Neural cell (in vitro differentiated cells): ENCODE data around the gene CNTN4. TPM values are rescaled to one million over a fixed set of nuclear protein-coding genes. Genes with fewer than 3 reads are reported as not detected.

Experiments used
- H2AFZ ChIP-seq: fragments of 200-600, 300-800 bp; sonication (generic), shearing (Covaris generic); 2 replicates; pipeline ENCODE4 v1.6.0; 2014; ENCODE audit warnings: low read depth, mild to moderate bottlenecking, antibody characterized with exemption, low read length, moderate library complexity
- H3F3A ChIP-seq: fragments of 200-600 bp; shearing (Covaris generic); 2 replicates; pipeline ENCODE4 v1.6.1; 2016; ENCODE audit warnings: mild to moderate bottlenecking, moderate library complexity, mixed read lengths, antibody characterized with exemption, low read length; ENCODE audit not compliant: insufficient read depth, poor library complexity, severe bottlenecking
- H3K27ac ChIP-seq: fragments of 200-600, 300-800 bp; sonication (generic), shearing (Covaris generic); 2 replicates; pipeline ENCODE4 v1.5.1; 2014; ENCODE audit warnings: mild to moderate bottlenecking, low read length, moderate library complexity
- H3K27me3 ChIP-seq: fragments of 300-800, 200-600 bp; sonication (generic), shearing (Covaris generic); 2 replicates; pipeline ENCODE4 v1.6.0; 2014; ENCODE audit warnings: mild to moderate bottlenecking, low read depth, low read length, moderate library complexity; ENCODE audit not compliant: insufficient read depth
- H3K36me3 ChIP-seq: fragments of 300-800, 200-600 bp; sonication (generic), shearing (Covaris generic); 2 replicates; pipeline ENCODE4 v1.5.1; 2014; ENCODE audit warnings: mild to moderate bottlenecking, antibody characterized with exemption, low read length, moderate library complexity; ENCODE audit not compliant: insufficient read depth
- H3K4me2 ChIP-seq: fragments of 300-800, 200-600 bp; sonication (generic), shearing (Covaris generic); 2 replicates; pipeline ENCODE4 v1.6.0; 2014; ENCODE audit warnings: mild to moderate bottlenecking, low read length
- H3K4me3 ChIP-seq: fragments of 300-800, 200-600 bp; sonication (generic), shearing (Covaris generic); 2 replicates; pipeline ENCODE4 v1.5.1; 2014; ENCODE audit warnings: mild to moderate bottlenecking, low read length, moderate library complexity
- H3K79me2 ChIP-seq: fragments of 200-600 bp; shearing (Covaris generic); replicated peaks from 2 replicates; pipeline ENCODE4 v1.6.0; 2014; ENCODE audit warnings: mild to moderate bottlenecking, low read length, moderate library complexity; ENCODE audit not compliant: insufficient read depth
- H3K9ac ChIP-seq: fragments of 300-800, 200-600 bp; sonication (generic), shearing (Covaris generic); 2 replicates; pipeline ENCODE4 v1.6.1; 2016; ENCODE audit warnings: mild to moderate bottlenecking, low read length, mixed read lengths
- H3K9me2 ChIP-seq: fragments of 200-600 bp; shearing (Covaris generic); 2 replicates; pipeline ENCODE4 v1.6.1; 2016; ENCODE audit warnings: mild to moderate bottlenecking, low read length, mixed read lengths; ENCODE audit not compliant: insufficient read depth
- H3K9me3 ChIP-seq: fragments of 200-600, 300-800 bp; sonication (generic), shearing (Covaris generic); 2 replicates; pipeline ENCODE4 v1.6.1; 2016; ENCODE audit warnings: mild to moderate bottlenecking, mixed run types, low read length, moderate library complexity, mixed read lengths
- H4K20me1 ChIP-seq: fragments of 200-600 bp; shearing (Covaris generic); 2 replicates; pipeline ENCODE4 v1.6.1; 2016; ENCODE audit warnings: mild to moderate bottlenecking, mixed run types; ENCODE audit not compliant: insufficient read depth
- EP300 ChIP-seq: fragments of 450-650 bp; conservative IDR thresholded peaks from 2 replicates; pipeline ENCODE4 v1.6.1; 2014; ENCODE audit warnings: antibody characterized with exemption, mild to moderate bottlenecking, moderate library complexity; ENCODE audit not compliant: poor library complexity, severe bottlenecking
- EZH2 ChIP-seq: fragments of 200-600, 300-800 bp; shearing (Covaris generic), sonication (generic); IDR thresholded peaks from 2 replicates; pipeline ENCODE4 v1.6.1; 2014; ENCODE audit warnings: antibody characterized with exemption, low read length, borderline replicate concordance, mild to moderate bottlenecking; ENCODE audit not compliant: insufficient read depth, poor library complexity, severe bottlenecking
- MXI1 ChIP-seq: fragments of 450-650 bp; conservative IDR thresholded peaks from 2 replicates; pipeline ENCODE4 v1.6.1; 2014; ENCODE audit warnings: antibody characterized with exemption, mild to moderate bottlenecking; ENCODE audit not compliant: poor library complexity, severe bottlenecking
- POLR2AphosphoS5 ChIP-seq: IDR thresholded peaks from 2 replicates; pipeline ENCODE4 v1.6.1; 2012
- RAD21 ChIP-seq: fragments of 450-650 bp; conservative IDR thresholded peaks from 2 replicates; pipeline ENCODE4 v1.6.1; 2014; ENCODE audit warnings: antibody characterized with exemption, mild to moderate bottlenecking, moderate library complexity
- REST ChIP-seq: IDR thresholded peaks from 2 replicates; pipeline ENCODE4 v1.6.1; 2012; ENCODE audit warnings: borderline replicate concordance
- SMC3 ChIP-seq: fragments of 450-650 bp; conservative IDR thresholded peaks from 2 replicates; pipeline ENCODE4 v1.6.1; 2014; ENCODE audit warnings: antibody characterized with exemption, mild to moderate bottlenecking, moderate library complexity; ENCODE audit not compliant: poor library complexity
- TAF1 ChIP-seq: IDR thresholded peaks from 2 replicates; pipeline ENCODE4 v1.6.1; 2012; ENCODE audit warnings: low read depth
- polyA plus RNA-seq: library from polyadenylated mRNA; depleted of rRNA; stranded (reverse); fragments of >200 nt; gene quantifications from 2 replicates; pipeline ENCODE4 v1.2.3, GENCODE V29; 2014

CNTN4 gene
- polyA plus RNA-seq, 1 donor from 2014 or later, result 10.6 TPM

GRCh38 chr3:2148561-2149340, 50.1 kb downstream of the CNTN4 start:
- TF ChIP-seq MXI1 (no peak), RAD21 (no peak), EP300 (no peak), REST (no peak), TAF1 (no peak), POLR2AphosphoS5 (no peak), EZH2 (no peak)
- no peaks in the 10 kb centered on the region for H3K36me3 ChIP-seq

GRCh38 chr3:2153053-2153452, 54.4 kb downstream of the CNTN4 start:
- no peak overlapping the region for H2AFZ ChIP-seq
- no peaks in the 10 kb centered on the region for H3F3A ChIP-seq
- no peak overlapping the region for H3K27ac ChIP-seq
- TF ChIP-seq RAD21 (no peak), EP300 (no peak), SMC3 (no peak), POLR2AphosphoS5 (no peak), MXI1 (no peak), REST (no peak)
- no peaks in the 10 kb centered on the region for H3K9me2 ChIP-seq
- H3K4me3 ChIP-seq, result no peak overlapping the region
- no peaks in the 10 kb centered on the region for H3K9me3 ChIP-seq
- no peaks in the 10 kb centered on the region for H3K27me3 ChIP-seq
- H4K20me1 ChIP-seq, result no peaks in the 10 kb centered on the region
- H3K4me2 ChIP-seq, result no peak overlapping the region
- no peak overlapping the region for H3K9ac ChIP-seq
- H3K79me2 ChIP-seq, result no peaks in the 10 kb centered on the region
- no peaks in the 10 kb centered on the region for H3K36me3 ChIP-seq

More at GRCh38 chr3:2148561-2149340, 50.1 kb downstream of the CNTN4 start:
- Histone ChIP-seq H4K20me1 (no peaks in the 10 kb centered on the region), H3K27ac (no peak overlapping the region), H3F3A (no peaks in the 10 kb centered on the region), H3K4me2 (no peak overlapping the region), H3K9ac (no peak overlapping the region), H3K79me2 (no peaks in the 10 kb centered on the region), H3K9me2 (no peaks in the 10 kb centered on the region), H3K4me3 (no peak overlapping the region), H3K27me3 (no peaks in the 10 kb centered on the region), H2AFZ (no peak overlapping the region), H3K9me3 (no peaks in the 10 kb centered on the region)
